Endodermal cell (in vitro differentiated cells): ENCODE measurements around the gene GMPR. TPM values are rescaled to one million over a fixed set of nuclear protein-coding genes. Genes with fewer than 3 reads are reported as not detected.

Experiments used
- DNase-seq: peaks from one replicate; pipeline ENCODE4 v3.0.0-alpha.2; 2017
- H3K27ac ChIP-seq: 2 replicates; pipeline ENCODE4 v1.5.1; 2013; ENCODE audit warnings: mild to moderate bottlenecking, low read depth, low read length, moderate library complexity
- H3K27me3 ChIP-seq: 2 replicates; pipeline ENCODE4 v1.6.1; 2013; ENCODE audit warnings: mild to moderate bottlenecking, low read length, moderate library complexity; ENCODE audit not compliant: insufficient read depth, control insufficient read depth, poor library complexity, severe bottlenecking
- H3K36me3 ChIP-seq: 2 replicates; pipeline ENCODE4 v1.7.0; 2013; ENCODE audit warnings: mild to moderate bottlenecking, low read length, moderate library complexity; ENCODE audit not compliant: control insufficient read depth, insufficient read depth
- H3K4me1 ChIP-seq: one replicate; pipeline ENCODE4 v1.7.0; 2013; ENCODE audit warnings: low read length; ENCODE audit not compliant: control insufficient read depth, insufficient read depth
- H3K4me3 ChIP-seq: 2 replicates; pipeline ENCODE4 v1.5.1; 2013; ENCODE audit warnings: mild to moderate bottlenecking, low read length, moderate library complexity
- H3K9ac ChIP-seq: 2 replicates; pipeline ENCODE4 v1.6.1; 2013; ENCODE audit warnings: mild to moderate bottlenecking, low read length, moderate library complexity; ENCODE audit not compliant: poor library complexity, severe bottlenecking; ENCODE audit errors: extremely low read depth
- H3K9me3 ChIP-seq: 2 replicates; pipeline ENCODE4 v1.6.1; 2013; ENCODE audit warnings: mild to moderate bottlenecking, low read length, moderate library complexity; ENCODE audit not compliant: control insufficient read depth
- H3K27ac Mint-ChIP-seq: 2 replicates; pipeline ENCODE4 v1.8.0; 2020; ENCODE audit warnings: mixed read lengths
- H3K27me3 Mint-ChIP-seq: 2 replicates; pipeline ENCODE4 v1.8.0; 2021; ENCODE audit warnings: mild to moderate bottlenecking, mixed read lengths; ENCODE audit not compliant: insufficient read depth
- H3K36me3 Mint-ChIP-seq: 2 replicates; pipeline ENCODE4 v1.8.0; 2020; ENCODE audit warnings: low read depth, mixed read lengths
- H3K4me1 Mint-ChIP-seq: 2 replicates; pipeline ENCODE4 v1.8.0; 2020; ENCODE audit warnings: mixed read lengths
- H3K4me3 Mint-ChIP-seq: 2 replicates; pipeline ENCODE4 v1.8.0; 2020; ENCODE audit warnings: mild to moderate bottlenecking, moderate library complexity, mixed read lengths
- H3K9me3 Mint-ChIP-seq: 2 replicates; pipeline ENCODE4 v1.8.0; 2020; ENCODE audit warnings: mild to moderate bottlenecking, mixed read lengths
- WGBS, 2 experiments: methylation state at CpG; one replicate each; pipeline versions ENCODE4 v1.1.5 to v1.1.7; 2013; ENCODE audit warnings: missing lambda C conversion rate in 2 of 2, mixed read lengths in 1 of 2; ENCODE audit not compliant: insufficient coverage in 1 of 2, insufficient read length in 1 of 2; 5-methylcytosine and 5-hydroxymethylcytosine counted together
- total RNA-seq, 2 donors: library from RNA; stranded (reverse); fragmentation: NEBNext Ultra II Directional in 1 of 2; extraction: Animal tissue kit (Norgen Biotek cat#: 25700) in 1 of 2; gene quantifications; 2 replicates in 1 of 2; 3 replicates in 1 of 2; pipeline ENCODE4 v1.2.1, GENCODE V29; 2021
- TF ChIP-seq, protein P1 (sequence below): fragments of 200-600 bp; sonication (generic); conservative IDR thresholded peaks from 2 replicates; pipeline ENCODE4 v1.5.0; 2021; ENCODE audit warnings: antibody characterized with exemption, mild to moderate bottlenecking

The GMPR gene
- total RNA-seq, 2 donors from 2014 or later, result 4.9 to 20.7 TPM

DNA sequence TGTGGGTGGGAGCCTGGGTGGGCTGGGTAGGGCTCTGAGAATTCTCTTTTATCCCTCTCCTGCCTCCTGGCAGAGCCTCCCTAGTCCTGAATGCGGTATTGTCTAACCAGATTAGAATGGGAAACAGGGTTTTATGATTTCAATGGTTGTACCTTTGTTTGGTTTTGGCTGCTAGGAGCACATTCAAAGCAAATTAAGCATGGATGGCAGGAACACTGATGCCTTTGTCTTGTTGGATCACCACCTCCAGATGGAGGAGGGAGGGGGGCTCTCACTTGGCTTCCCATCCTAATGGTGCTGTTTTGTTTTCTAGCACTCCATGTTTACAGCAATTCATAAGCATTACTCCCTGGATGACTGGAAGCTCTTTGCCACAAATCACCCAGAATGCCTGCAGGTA is 11.6 kb downstream of the GMPR start:
- peaks cover 8% of the 10 kb centered on the region for H3K27me3 Mint-ChIP-seq
- TF ChIP-seq, protein P1, sequence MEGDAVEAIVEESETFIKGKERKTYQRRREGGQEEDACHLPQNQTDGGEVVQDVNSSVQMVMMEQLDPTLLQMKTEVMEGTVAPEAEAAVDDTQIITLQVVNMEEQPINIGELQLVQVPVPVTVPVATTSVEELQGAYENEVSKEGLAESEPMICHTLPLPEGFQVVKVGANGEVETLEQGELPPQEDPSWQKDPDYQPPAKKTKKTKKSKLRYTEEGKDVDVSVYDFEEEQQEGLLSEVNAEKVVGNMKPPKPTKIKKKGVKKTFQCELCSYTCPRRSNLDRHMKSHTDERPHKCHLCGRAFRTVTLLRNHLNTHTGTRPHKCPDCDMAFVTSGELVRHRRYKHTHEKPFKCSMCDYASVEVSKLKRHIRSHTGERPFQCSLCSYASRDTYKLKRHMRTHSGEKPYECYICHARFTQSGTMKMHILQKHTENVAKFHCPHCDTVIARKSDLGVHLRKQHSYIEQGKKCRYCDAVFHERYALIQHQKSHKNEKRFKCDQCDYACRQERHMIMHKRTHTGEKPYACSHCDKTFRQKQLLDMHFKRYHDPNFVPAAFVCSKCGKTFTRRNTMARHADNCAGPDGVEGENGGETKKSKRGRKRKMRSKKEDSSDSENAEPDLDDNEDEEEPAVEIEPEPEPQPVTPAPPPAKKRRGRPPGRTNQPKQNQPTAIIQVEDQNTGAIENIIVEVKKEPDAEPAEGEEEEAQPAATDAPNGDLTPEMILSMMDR, result no peak
- H3K4me3 Mint-ChIP-seq, result no peak overlapping the region
- WGBS, 2 experiments, result 76% methylated on average over 1 of the region's 1 CpG; no CpG with 5 or more reads in 1 of the 2 experiments
- peaks cover 38% of the 10 kb centered on the region for H3K4me1 Mint-ChIP-seq
- H3K4me1 ChIP-seq, result peaks cover 9% of the 10 kb centered on the region
- DNase-seq, result peak; percentile 50
- no peaks in the 10 kb centered on the region for H3K9me3 ChIP-seq
- no peak overlapping the region for H3K4me3 ChIP-seq
- peaks cover 15% of the 10 kb centered on the region for H3K36me3 Mint-ChIP-seq
- no peak overlapping the region for H3K27ac Mint-ChIP-seq
- no peaks in the 10 kb centered on the region for H3K27me3 ChIP-seq
- peaks cover 20% of the 10 kb centered on the region for H3K36me3 ChIP-seq
- no peak overlapping the region for H3K27ac ChIP-seq
- H3K9ac ChIP-seq, result peak overlapping the region; percentile 24
- H3K9me3 Mint-ChIP-seq, result no peaks in the 10 kb centered on the region

DNA sequence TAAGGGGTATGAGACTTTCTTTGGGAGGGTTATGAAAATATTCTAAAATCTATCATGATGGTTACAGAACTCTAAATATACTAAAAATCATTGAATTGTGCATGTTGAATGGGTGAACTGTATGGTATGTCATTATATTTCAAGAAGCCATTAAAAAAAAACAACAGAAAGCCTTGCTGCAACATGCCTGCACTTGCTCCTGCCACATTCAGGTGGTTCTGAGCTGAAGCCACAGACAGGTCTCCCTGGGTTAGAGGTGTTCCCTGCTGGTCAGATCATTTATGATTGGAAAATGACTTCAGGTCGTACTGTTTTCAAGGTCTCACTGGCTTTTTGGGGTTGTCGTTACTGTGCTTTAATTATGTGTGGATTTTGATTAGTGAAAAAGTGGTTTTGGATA is 13.3 kb downstream of the GMPR start:
- peaks cover 3% of the 10 kb centered on the region for H3K27me3 Mint-ChIP-seq
- no peak overlapping the region for H3K27ac Mint-ChIP-seq
- no peak overlapping the region for H3K4me3 Mint-ChIP-seq
- Histone ChIP-seq H3K36me3 (peaks cover 20% of the 10 kb centered on the region), H3K27me3 (no peaks in the 10 kb centered on the region), H3K4me1 (peaks cover 8% of the 10 kb centered on the region), H3K9ac (no peak overlapping the region), H3K9me3 (no peaks in the 10 kb centered on the region), H3K27ac (no peak overlapping the region), H3K4me3 (no peak overlapping the region)
- peaks cover 27% of the 10 kb centered on the region for H3K4me1 Mint-ChIP-seq
- H3K9me3 Mint-ChIP-seq, result no peaks in the 10 kb centered on the region
- 83% methylated on average over 2 of the region's 2 CpGs; no CpG with 5 or more reads in 1 of the 2 experiments for WGBS, 2 experiments
- TF ChIP-seq, protein P1, result no peak
- no peak for DNase-seq
- H3K36me3 Mint-ChIP-seq, result peaks cover 26% of the 10 kb centered on the region

DNA sequence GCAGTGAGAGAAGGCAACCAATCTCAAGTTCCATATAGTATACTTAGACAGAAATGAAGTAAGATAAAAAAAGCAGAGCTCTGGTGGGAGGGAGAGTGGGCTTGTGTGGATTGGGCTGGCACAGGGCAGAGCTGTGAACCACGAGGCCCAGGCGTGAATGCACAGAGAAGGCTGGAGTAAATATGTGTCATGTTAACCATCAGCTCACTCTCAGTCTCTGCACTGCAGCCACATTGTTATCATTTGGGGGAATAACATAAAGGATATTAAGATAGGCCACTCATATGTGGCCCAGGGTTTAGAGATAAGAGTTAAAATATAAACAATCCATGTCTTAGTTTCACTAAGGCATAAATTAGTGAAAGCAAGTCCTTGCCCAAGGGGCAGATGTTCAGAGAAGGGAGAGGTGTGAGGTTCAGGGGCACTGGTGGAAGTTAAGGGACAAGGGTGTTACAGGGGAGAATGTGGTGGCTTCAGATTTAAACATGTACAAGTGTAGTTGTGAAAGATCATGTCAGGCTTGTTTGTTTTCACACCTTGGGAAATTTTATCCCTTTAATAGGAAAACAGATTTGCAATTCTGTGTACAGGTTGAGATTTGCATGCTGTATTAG is 14.4 kb downstream of the GMPR start:
- Mint-ChIP-seq H3K9me3 (no peaks in the 10 kb centered on the region), H3K27ac (no peak overlapping the region), H3K4me3 (no peak overlapping the region), H3K4me1 (peaks cover 37% of the 10 kb centered on the region), H3K36me3 (peaks cover 34% of the 10 kb centered on the region), H3K27me3 (no peaks in the 10 kb centered on the region)
- Histone ChIP-seq H3K9ac (no peak overlapping the region), H3K9me3 (peaks cover 5% of the 10 kb centered on the region), H3K36me3 (peaks cover 17% of the 10 kb centered on the region), H3K27me3 (no peaks in the 10 kb centered on the region), H3K27ac (no peak overlapping the region), H3K4me1 (peaks cover 13% of the 10 kb centered on the region), H3K4me3 (no peak overlapping the region)
- WGBS, 2 experiments, result 80 to 91% methylated on average over 1 to 2 of the region's 2 CpGs
- no peak for DNase-seq
- TF ChIP-seq, protein P1, result no peak
